ENCODE data around the gene TBX19.

GRCh38 chr1:168360151-168361021 is 79.7 kb downstream of the TBX19 start:
- TF ChIP-seq CTCF (IDR thresholded peaks at IDR 0.05; ENCODE audit: low read depth, low read length, poor library complexity, severe bottlenecking): no peak
- no peak for TF ChIP-seq EZH2phosphoT487 (IDR thresholded peaks at IDR 0.05; ENCODE audit: borderline replicate concordance, low read length)

Measured in DOHH2 (cell line).